GM12874 (cell line): ENCODE data around the gene MEGF9.

Source experiments
- TF ChIP-seq, protein P1 (sequence below): IDR thresholded peaks from 2 replicates; pipeline ENCODE4 v1.5.1; 2011; ENCODE audit warnings: low read depth, mild to moderate bottlenecking, control low read depth, low read length, moderate library complexity; ENCODE audit not compliant: insufficient read depth

Gene MEGF9

DNA sequence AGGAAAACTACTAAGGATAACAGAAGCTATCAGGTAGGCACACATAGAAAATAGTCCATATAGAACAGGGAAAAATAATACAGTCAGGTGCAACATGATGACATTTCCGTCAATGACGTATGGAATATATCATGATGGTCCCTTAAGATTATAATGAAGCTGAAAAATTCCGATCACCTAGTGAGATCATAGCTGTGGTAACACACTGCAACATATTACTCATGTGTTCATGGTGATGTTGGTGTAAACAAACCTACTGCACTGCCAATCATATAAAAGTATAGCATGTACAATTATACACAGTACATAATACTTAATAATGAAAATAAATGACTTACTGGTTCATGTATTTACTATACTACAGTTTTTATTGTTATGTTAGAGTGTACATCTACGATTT is 60.0 kb downstream of the MEGF9 start:
- TF ChIP-seq, protein P1, sequence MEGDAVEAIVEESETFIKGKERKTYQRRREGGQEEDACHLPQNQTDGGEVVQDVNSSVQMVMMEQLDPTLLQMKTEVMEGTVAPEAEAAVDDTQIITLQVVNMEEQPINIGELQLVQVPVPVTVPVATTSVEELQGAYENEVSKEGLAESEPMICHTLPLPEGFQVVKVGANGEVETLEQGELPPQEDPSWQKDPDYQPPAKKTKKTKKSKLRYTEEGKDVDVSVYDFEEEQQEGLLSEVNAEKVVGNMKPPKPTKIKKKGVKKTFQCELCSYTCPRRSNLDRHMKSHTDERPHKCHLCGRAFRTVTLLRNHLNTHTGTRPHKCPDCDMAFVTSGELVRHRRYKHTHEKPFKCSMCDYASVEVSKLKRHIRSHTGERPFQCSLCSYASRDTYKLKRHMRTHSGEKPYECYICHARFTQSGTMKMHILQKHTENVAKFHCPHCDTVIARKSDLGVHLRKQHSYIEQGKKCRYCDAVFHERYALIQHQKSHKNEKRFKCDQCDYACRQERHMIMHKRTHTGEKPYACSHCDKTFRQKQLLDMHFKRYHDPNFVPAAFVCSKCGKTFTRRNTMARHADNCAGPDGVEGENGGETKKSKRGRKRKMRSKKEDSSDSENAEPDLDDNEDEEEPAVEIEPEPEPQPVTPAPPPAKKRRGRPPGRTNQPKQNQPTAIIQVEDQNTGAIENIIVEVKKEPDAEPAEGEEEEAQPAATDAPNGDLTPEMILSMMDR: no peak

DNA sequence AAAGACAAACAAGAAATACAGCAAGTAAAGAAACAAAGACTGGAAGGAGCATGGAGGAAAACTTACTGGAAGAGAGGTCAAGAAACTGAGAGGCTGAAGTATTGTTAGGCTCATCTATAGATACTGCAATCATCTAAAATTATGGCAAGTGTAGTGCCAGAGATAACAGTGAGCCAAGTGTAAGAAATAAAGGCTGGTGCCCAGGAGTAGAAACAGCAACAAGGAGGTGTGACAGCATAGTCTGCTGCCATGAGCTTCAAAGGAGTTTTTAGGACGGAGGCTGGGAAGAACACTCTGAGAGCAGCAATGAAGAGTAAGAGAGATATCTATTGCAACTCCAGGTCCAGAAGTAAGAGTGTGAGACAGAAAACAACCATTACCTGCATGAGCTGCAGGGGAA is 60.5 kb downstream of the MEGF9 start:
- TF ChIP-seq, protein P1: no peak

DNA sequence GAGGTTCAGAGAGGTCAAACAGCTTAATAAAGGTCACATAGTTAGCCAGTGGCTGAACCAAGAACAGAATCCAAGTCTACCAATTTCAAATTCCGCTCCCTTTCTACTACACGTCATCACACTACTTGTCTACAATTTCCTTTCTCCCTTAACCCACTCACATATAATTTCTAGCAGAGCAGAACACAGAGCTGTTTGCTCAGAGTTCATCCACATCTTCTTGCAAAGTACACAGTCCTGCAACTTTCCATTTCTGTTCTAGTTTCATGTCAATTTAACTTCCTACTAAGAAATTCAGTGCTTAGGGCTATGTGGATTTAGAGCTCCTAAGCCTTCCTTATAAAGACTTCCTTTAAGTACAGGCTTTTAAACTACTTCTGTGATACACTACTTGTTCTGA is 61.3 kb downstream of the MEGF9 start:
- TF ChIP-seq, protein P1: no peak

DNA sequence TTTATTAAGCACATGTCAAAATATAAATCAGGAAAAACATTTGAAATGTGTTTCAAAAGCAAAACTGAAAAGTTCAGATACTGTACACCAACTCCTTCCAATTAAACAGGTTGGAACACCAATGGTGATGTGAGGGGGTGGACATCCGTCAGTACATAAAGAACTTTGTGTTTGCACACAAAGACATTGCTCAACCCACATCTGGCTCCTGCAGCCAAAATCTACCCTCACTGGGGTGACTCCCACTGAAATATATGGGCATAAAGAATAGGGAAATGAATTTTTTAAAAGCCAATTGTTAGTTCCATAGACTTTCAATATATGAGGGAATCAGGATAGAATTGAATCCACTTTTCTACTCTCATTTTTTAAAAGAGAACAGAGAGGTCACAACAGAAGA is 63.9 kb downstream of the MEGF9 start:
- TF ChIP-seq, protein P1: no peak

DNA sequence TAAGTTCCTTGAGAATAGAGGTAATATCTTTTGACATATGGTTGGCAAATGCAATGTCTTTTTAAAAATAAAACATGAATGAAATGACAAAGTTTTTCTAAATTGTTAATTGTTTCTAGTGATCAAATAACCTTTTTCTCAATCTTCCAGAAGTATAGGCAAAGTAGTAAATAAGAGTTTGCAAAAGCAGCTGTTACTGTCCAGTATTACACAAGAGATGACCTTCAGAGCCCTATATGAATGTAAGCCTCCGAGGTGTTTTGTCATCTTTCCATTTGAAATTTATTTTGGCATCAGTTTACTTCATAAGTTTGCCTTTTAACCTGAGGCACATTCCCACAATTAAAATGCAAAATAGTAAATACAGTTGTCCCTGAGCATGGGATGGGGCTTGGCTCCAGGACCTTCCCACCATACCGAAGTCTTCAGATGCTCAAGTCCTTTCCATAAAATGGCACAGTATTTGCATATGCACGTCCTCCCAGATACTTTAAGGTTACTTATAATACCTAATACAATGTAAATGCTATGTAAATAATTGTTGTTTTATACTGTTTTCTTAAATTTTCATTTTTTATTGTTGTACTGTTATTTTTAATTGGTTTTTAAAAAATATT is 65.6 kb downstream of the MEGF9 start:
- TF ChIP-seq, protein P1: no peak

DNA sequence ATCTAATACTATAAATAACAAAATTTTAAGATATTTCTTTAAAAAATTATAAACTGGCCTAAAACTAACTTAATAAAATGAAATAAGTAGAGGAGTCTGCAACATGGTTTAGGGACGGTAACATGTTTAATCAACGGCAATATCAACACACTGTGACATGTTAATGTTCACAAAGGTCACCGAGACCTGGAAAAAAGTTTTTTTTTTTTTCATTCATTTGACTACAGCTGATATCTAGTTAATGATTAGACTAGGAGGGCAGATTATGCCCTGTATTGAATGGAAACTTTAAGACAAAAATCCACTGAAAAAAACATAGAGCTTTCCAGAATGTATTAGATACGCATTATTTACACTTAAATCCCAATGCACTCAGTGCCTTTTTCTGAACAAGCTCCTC is 67.3 kb downstream of the MEGF9 start:
- TF ChIP-seq, protein P1: no peak

DNA sequence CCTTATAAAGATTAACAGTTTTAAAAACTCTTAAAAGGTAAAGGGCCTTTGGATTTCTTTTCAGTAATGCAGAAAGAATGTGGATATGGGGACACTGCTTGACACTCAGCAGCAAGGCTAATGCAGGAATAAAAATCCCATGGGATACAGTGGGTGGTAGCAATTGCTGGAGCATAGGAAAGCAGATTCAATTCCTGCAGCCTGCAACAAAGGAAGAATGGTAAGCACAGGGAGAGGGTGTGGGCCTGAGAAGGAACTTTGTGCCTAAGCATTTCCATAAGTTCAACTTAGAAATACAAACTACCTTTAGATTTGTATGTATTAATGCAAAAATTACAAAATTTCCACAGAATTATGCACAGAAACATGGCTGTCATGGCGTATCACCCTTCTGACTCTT is 68.5 kb downstream of the MEGF9 start:
- TF ChIP-seq, protein P1: no peak
